B cell (primary cell): ENCODE results near the gene ZNF581. TPM values are rescaled to one million over a fixed set of nuclear protein-coding genes. Genes with fewer than 3 reads are reported as not detected.

Experiments
- ATAC-seq: fragments of 200-7000 bp; cut with Tn5 transposase; one replicate; pipeline ENCODE4 v1.10.0; 2021; ENCODE audit warnings: low read depth, mild to moderate bottlenecking, moderate number of reproducible peaks, moderate library complexity
- CTCF ChIA-PET: fragments of 350-600 bp; sonication (Branson Sonifier 250); formaldehyde crosslinking; loops from one replicate; lab custom pipeline; 2021; ENCODE audit warnings: antibody characterized with exemption, inconsistent platforms; lab: Charles Lee
- POLR2A ChIA-PET: fragments of 350-600 bp; sonication (Branson Sonifier 250); formaldehyde crosslinking; loops from one replicate; lab custom pipeline; 2021; ENCODE audit warnings: antibody characterized with exemption; lab: Charles Lee
- DNase-seq: peaks from one replicate; pipeline ENCODE4 v3.0.0; 2013
- H2AFZ ChIP-seq: 2 replicates; pipeline ENCODE4 v1.6.1; 2012; ENCODE audit warnings: mild to moderate bottlenecking, low read depth, low read length; ENCODE audit not compliant: insufficient read depth, poor library complexity, severe bottlenecking
- H3K27ac ChIP-seq, 2 donors: 1 replicate in 1 of 2; 2 replicates in 1 of 2; pipeline ENCODE4 v1.5.1; 2012 to 2013; ENCODE audit warnings: low read length in 2 of 2, mild to moderate bottlenecking in 2 of 2, moderate library complexity in 1 of 2
- H3K27me3 ChIP-seq, 4 experiments: fragments of 200-600 bp in 1 of 4; sonication (generic) in 1 of 4; replicated peaks in 1 of 4; 1 replicate in 2 of 4; 2 replicates in 2 of 4; pipeline versions ENCODE4 v1.6.1 to v1.7.0; 2013 to 2016; ENCODE audit warnings: low read length in 3 of 4, mild to moderate bottlenecking in 2 of 4, mixed read lengths in 1 of 4, moderate library complexity in 1 of 4; ENCODE audit not compliant: insufficient read depth in 4 of 4, control insufficient read depth in 3 of 4; ENCODE audit errors: control extremely low read depth in 1 of 4
- H3K36me3 ChIP-seq, 2 experiments: replicated peaks in 1 of 2; 1 replicate in 1 of 2; 2 replicates in 1 of 2; pipeline versions ENCODE4 v1.6.1 to v1.7.1; 2013; ENCODE audit warnings: low read length in 1 of 2; ENCODE audit not compliant: insufficient read depth in 2 of 2, control insufficient read depth in 1 of 2; ENCODE audit errors: control extremely low read depth in 1 of 2, extremely low read depth in 1 of 2
- H3K4me1 ChIP-seq, 2 donors: fragments of 200-600 bp in 1 of 2; sonication (generic) in 1 of 2; 1 replicate in 1 of 2; 2 replicates in 1 of 2; pipeline versions ENCODE4 v1.5.1 to v1.6.1; 2013 to 2017; ENCODE audit warnings: low read length in 2 of 2; ENCODE audit not compliant: control insufficient read depth in 2 of 2, insufficient read depth in 2 of 2
- H3K4me2 ChIP-seq: replicated peaks from 2 replicates; pipeline ENCODE3; 2012; ENCODE audit warnings: mild to moderate bottlenecking, low read depth, low read length; ENCODE audit not compliant: poor library complexity, severe bottlenecking
- H3K4me3 ChIP-seq, 5 experiments: fragments of 200-600 bp in 1 of 5; sonication (generic) in 1 of 5; 1 replicate in 3 of 5; 2 replicates in 2 of 5; pipeline versions ENCODE4 v1.5.1 to v1.7.0; 2011 to 2016; ENCODE audit warnings: low read length in 4 of 5, mild to moderate bottlenecking in 4 of 5, low read depth in 2 of 5, control low read depth in 1 of 5, moderate library complexity in 1 of 5; ENCODE audit not compliant: insufficient read depth in 1 of 5; ENCODE audit errors: control extremely low read depth in 1 of 5, extremely low read depth in 1 of 5
- H3K79me2 ChIP-seq: fragments of 200-600 bp; sonication (generic); one replicate; pipeline ENCODE4 v1.6.0; 2016; ENCODE audit warnings: low read length; ENCODE audit not compliant: control insufficient read depth, insufficient read depth
- H3K9ac ChIP-seq: fragments of 200-600 bp; sonication (generic); 2 replicates; pipeline ENCODE4 v1.6.1; 2017; ENCODE audit warnings: mild to moderate bottlenecking, low read length, moderate library complexity
- H3K9me3 ChIP-seq, 3 donors: one replicate each; pipeline versions ENCODE4 v1.6.1 to v1.7.1; 2013; ENCODE audit warnings: low read length in 2 of 3; ENCODE audit not compliant: control insufficient read depth in 2 of 3, insufficient read depth in 1 of 3; ENCODE audit errors: control extremely low read depth in 1 of 3
- H4K20me1 ChIP-seq: 2 replicates; pipeline ENCODE4 v1.6.0; 2012; ENCODE audit warnings: mild to moderate bottlenecking, low read length; ENCODE audit not compliant: insufficient read depth, control insufficient read depth, poor library complexity, severe bottlenecking
- H3K27ac Mint-ChIP-seq: one replicate; pipeline ENCODE4 v1.8.0; 2021; ENCODE audit warnings: mixed read lengths
- H3K27me3 Mint-ChIP-seq: one replicate; pipeline ENCODE4 v1.8.0; 2021; ENCODE audit warnings: mixed read lengths
- H3K4me1 Mint-ChIP-seq: one replicate; pipeline ENCODE4 v1.8.0; 2021; ENCODE audit warnings: mixed read lengths
- H3K4me3 Mint-ChIP-seq: one replicate; pipeline ENCODE4 v1.8.0; 2021; ENCODE audit warnings: mixed read lengths
- H3K9me3 Mint-ChIP-seq: one replicate; pipeline ENCODE4 v1.8.0; 2022; ENCODE audit warnings: mixed read lengths; ENCODE audit not compliant: insufficient read depth
- EZH2 ChIP-seq: IDR thresholded peaks from 2 replicates; pipeline ENCODE4 v1.6.1; 2012; ENCODE audit warnings: borderline replicate concordance, low read depth, mild to moderate bottlenecking, moderate library complexity, low read length; ENCODE audit not compliant: insufficient read depth, poor library complexity, severe bottlenecking
- WGBS: methylation state at CpG from one replicate; pipeline ENCODE4 v1.1.5; 2013; ENCODE audit warnings: missing lambda C conversion rate; ENCODE audit not compliant: insufficient coverage; 5-methylcytosine and 5-hydroxymethylcytosine counted together
- intact Hi-C: fragments of 100-400 bp; cut with micrococcal nuclease; formaldehyde crosslinking; loops from one replicate; pipeline ENCODE4 v1.10.0; 2022
- polyA minus RNA-seq: library from RNA; depleted of rRNA, polyadenylated mRNA; stranded (reverse); fragments of >200 nt; gene quantifications from 2 replicates; pipeline ENCODE4 v1.2.3, GENCODE V29; 2012
- polyA plus RNA-seq: library from polyadenylated mRNA; depleted of rRNA; stranded (reverse); fragments of >200 nt; gene quantifications from 2 replicates; pipeline ENCODE4 v1.2.3, GENCODE V29; 2012
- total RNA-seq, 2 donors: library from RNA; stranded (reverse); fragments of 120-200 nt in 1 of 2; gene quantifications; 1 replicate in 1 of 2; 2 replicates in 1 of 2; pipeline versions ENCODE4 v1.2.3 to v1.2.4, GENCODE V29; 2013 to 2022
- TF ChIP-seq, protein P1 (sequence below): fragments of 200-600 bp; IDR thresholded peaks from one replicate; pipeline ENCODE4 v1.8.0; 2022; ENCODE audit warnings: antibody characterized with exemption, mild to moderate bottlenecking

The ZNF581 gene, protein sequence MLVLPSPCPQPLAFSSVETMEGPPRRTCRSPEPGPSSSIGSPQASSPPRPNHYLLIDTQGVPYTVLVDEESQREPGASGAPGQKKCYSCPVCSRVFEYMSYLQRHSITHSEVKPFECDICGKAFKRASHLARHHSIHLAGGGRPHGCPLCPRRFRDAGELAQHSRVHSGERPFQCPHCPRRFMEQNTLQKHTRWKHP
- 47.3 and 51.3 TPM in 2 replicates for total RNA-seq
- 37.5 TPM for total RNA-seq (2013)
- 38.6 and 48.2 TPM in 2 replicates for polyA plus RNA-seq
- 31.9 and 42.5 TPM in 2 replicates for polyA minus RNA-seq

DNA sequence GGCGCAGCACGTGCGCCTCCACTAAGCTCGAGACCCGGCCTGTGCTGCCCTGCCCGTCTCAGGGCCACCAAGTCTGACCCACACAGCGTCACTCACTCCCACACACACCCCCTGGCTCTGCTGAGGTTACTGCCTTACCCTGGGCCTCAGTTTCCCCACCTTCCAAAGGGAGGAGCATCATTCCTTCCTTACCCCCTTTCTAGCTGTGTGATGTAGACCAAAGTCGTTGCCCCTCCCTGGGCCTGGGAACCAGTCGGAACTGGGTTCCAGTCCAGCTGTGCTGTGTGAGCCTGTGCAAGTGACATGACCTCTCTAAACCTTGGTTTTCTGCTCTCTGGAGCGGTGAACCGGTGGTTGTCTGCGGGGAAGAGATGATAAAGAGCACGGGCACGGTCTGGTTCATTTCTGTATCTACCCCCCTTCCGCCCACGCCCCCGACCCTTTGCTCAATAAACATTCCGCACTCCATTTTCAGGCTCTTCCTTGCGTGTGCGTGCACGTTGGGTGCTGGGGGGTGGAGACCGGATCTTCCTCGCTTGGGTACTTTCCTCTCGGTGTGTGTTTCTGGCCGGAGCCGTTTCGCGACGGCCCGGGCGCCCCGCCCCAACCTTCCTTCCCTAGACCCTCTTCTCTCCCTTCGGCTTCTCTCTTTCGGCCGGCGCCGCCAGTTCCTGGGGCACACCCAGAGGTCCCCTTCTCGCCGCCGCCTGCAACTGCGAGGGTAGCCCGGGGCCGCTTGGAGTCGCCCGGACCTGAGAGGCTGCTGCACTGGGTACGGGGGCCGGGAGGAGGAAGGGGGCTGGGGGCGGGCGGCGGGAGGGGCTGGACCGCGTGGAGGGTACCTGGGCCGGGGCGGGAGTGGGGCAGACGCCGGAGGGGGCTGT is at the start of gene ZNF581:
Gene ZNF581 (plus strand): TSS at position 647 of the 884 bp plus-strand sequence. CDS start 923 bp downstream, outside the sequence.
- H2AFZ ChIP-seq: peak within 1 kb of the TSS; percentile 53
- WGBS: under 1% methylated on average over 29 of the region's 56 CpGs
- H3K27ac Mint-ChIP-seq: peak within 1 kb of the TSS; percentile 98
- peak within 1 kb of the TSS; percentile 77 for H3K9ac ChIP-seq
- no peaks in the 10 kb centered on the region for H3K9me3 Mint-ChIP-seq
- ChIA-PET POLR2A (interaction anchor here (0.6 to 1.9 kb wide), 12 partner anchors 7 to 385 kb away, joined by 3 to 17 read pairs (median 4); partner anchors contain the start of genes FIZ1, PPP6R1, U2AF2 and ZNF524), CTCF (interaction anchor here (0.8 to 7.2 kb wide), 6 partner anchors 8 to 39 kb away, joined by 3 to 131 read pairs (median 6); partner anchors contain the start of gene U2AF2)
- peaks cover 31% of the 10 kb centered on the region for H3K79me2 ChIP-seq
- no peak for TF ChIP-seq EZH2
- TF ChIP-seq, protein P1, sequence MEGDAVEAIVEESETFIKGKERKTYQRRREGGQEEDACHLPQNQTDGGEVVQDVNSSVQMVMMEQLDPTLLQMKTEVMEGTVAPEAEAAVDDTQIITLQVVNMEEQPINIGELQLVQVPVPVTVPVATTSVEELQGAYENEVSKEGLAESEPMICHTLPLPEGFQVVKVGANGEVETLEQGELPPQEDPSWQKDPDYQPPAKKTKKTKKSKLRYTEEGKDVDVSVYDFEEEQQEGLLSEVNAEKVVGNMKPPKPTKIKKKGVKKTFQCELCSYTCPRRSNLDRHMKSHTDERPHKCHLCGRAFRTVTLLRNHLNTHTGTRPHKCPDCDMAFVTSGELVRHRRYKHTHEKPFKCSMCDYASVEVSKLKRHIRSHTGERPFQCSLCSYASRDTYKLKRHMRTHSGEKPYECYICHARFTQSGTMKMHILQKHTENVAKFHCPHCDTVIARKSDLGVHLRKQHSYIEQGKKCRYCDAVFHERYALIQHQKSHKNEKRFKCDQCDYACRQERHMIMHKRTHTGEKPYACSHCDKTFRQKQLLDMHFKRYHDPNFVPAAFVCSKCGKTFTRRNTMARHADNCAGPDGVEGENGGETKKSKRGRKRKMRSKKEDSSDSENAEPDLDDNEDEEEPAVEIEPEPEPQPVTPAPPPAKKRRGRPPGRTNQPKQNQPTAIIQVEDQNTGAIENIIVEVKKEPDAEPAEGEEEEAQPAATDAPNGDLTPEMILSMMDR: no peak
- no peaks in the 10 kb centered on the region for H3K27me3 ChIP-seq
- H4K20me1 ChIP-seq: peaks cover 21% of the 10 kb centered on the region
- H3K4me3 ChIP-seq: peak within 1 kb of the TSS; percentile 59 to 85 (median 78)
- peaks cover 0 to 13% of the 10 kb centered on the region in 2 experiments for H3K36me3 ChIP-seq
- intact Hi-C loops: loop anchor here (1.0 to 5.0 kb wide), 5 partner anchors 8 to 236 kb away; partner anchors contain the start of genes EPN1, UBE2S and ZNF865
- H3K27ac ChIP-seq: peak within 1 kb of the TSS; percentile 79 to 82
- peak within 1 kb of the TSS; percentile 96 for H3K4me2 ChIP-seq
- peak within 1 kb of the TSS; percentile 88 for H3K4me3 Mint-ChIP-seq
- peaks cover 0 to 11% (median 0%) of the 10 kb centered on the region in 3 donors for H3K9me3 ChIP-seq
- peaks cover 61% of the 10 kb centered on the region for H3K4me1 Mint-ChIP-seq
- DNase-seq (peak; percentile 90), ATAC-seq (peak; percentile 36)
- H3K4me1 ChIP-seq: peaks cover 32 to 69% of the 10 kb centered on the region in 2 donors
- H3K27me3 Mint-ChIP-seq: no peaks in the 10 kb centered on the region
